Uterus (tissue), 4 donors: ENCODE data around the gene DNM3. TPM values are rescaled to one million over a fixed set of nuclear protein-coding genes. Genes with fewer than 3 reads are reported as not detected.

Source experiments
- DNase-seq, 2 donors: peaks; one replicate each; pipeline ENCODE4 v3.0.0-alpha.2; 2019 to 2020
- H3K27ac ChIP-seq, 2 donors: fragments of 200-600 bp; sonication (generic); 1 replicate in 1 of 2; 2 replicates in 1 of 2; pipeline ENCODE4 v1.5.1; 2016 to 2018
- H3K27me3 ChIP-seq, 2 donors: fragments of 200-600 bp; sonication (generic); one replicate each; pipeline ENCODE4 v1.5.1; 2018 to 2019; ENCODE audit warnings: control low read depth in 1 of 2
- H3K36me3 ChIP-seq, 2 donors: fragments of 200-600 bp; sonication (generic); one replicate each; pipeline ENCODE4 v1.5.1; 2019; ENCODE audit warnings: control low read depth in 1 of 2
- H3K4me1 ChIP-seq, 2 donors: fragments of 200-600 bp; sonication (generic); one replicate each; pipeline ENCODE4 v1.5.1; 2018 to 2019; ENCODE audit warnings: control low read depth in 1 of 2
- H3K4me3 ChIP-seq, 2 donors: fragments of 200-600 bp; sonication (generic); 1 replicate in 1 of 2; 2 replicates in 1 of 2; pipeline ENCODE4 v1.5.1; 2018 to 2019; ENCODE audit warnings: mild to moderate bottlenecking in 1 of 2
- H3K9me3 ChIP-seq, 2 donors: fragments of 200-600 bp; sonication (generic); one replicate each; pipeline ENCODE4 v1.5.1; 2019; ENCODE audit warnings: control low read depth in 1 of 2
- POLR2A ChIP-seq, 2 donors: fragments of 450-650 bp; IDR thresholded peaks; one replicate each; pipeline ENCODE4 v1.6.1; 2016; ENCODE audit warnings: antibody characterized with exemption in 2 of 2, mild to moderate bottlenecking in 1 of 2, moderate library complexity in 1 of 2
- intact Hi-C: fragments of 100-400 bp; cut with DNase I; formaldehyde crosslinking; loops from one replicate; pipeline ENCODE4 v1.15.1; 2023; ENCODE audit warnings: low total_unique reads
- total RNA-seq, 4 donors: library from RNA; depleted of rRNA in 3 of 4; stranded (reverse); fragments of >200 nt in 3 of 4; gene quantifications; one replicate each; pipeline versions ENCODE4 v1.1.0 to v1.2.4, GENCODE V29; 2014 to 2023
- TF ChIP-seq, protein P1 (sequence below), 4 experiments: fragments of 200-600 bp in 2 of 4; fragments of 450-650 bp in 2 of 4; sonication (generic) in 2 of 4; IDR thresholded peaks; one replicate each; pipeline ENCODE4 v1.5.1; 2016 to 2019; ENCODE audit warnings: antibody characterized with exemption in 4 of 4, mild to moderate bottlenecking in 2 of 4, moderate library complexity in 1 of 4
- donor health status: DM: yes; HTN: yes; CAD: no.

The DNM3 gene
- total RNA-seq, 4 donors from 2014 or later = 4.7 to 49.2 (median 14.6) TPM

DNA sequence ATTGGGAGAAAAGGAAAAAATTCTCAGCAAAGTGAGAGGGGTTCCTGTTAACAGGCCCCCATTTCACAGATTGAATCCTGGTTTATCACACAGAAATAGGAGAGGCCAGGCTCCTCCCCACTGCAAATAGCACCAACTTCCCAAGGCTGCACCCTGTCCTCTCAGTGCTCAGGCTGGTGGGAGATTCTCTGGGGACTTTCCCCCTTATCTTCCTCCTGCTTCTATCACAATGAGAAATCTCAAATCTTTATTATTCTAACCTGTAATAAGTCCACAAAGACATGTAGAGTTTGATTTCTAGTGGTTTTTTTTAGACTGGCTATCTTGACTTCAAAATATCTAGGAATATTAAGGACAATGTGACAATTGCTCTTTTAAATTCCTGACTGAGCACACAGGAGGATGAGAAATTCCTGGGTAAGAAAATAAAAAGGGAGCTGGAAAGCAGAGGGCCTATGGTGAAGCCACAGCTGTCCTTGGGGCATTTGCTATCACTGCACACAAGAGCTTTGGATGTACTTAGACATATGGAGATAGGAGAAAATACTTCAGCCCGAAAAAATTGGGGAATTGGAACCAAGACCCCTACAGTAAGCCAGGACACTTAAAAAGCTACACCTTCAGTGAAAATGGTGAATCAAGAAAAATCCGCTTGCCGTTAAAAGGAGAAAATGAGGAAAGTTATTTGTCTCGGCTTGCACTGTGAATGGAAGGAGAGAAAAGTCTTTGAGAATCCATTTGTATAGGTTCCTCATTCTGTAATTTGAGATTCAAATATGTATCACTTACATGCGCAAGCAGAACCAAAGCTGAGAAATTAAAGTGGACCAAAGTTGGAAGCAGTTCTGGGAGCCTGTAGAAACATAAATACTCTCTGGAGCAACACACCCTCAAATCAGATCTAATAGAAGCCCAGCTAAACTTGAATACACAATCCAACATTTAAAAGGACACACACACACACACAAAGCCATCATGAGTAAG is 513.3 kb downstream of the DNM3 start:
- no peaks in the 10 kb centered on the region for H3K27me3 ChIP-seq
- H3K4me1 ChIP-seq = peaks cover 8 to 10% of the 10 kb centered on the region in 2 donors
- H3K27ac ChIP-seq = no peak overlapping the region

DNA sequence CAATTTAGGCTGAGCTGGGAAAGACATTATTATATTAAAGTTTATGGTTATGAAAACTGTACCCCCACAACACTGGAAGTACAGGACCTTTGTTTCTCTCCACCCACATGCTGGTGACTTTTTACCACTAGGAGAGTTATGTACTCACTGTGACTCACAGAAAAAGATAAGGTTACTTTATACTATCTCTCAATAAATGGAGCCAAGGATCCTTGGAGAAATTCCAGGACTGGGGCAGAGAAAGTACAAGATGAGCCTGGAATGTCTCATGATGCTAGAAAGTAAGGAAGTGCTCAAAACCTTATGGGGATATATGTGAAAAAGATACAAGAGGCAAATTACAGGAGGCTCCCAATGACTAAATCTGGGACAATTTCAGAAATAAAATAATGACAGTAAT is 515.3 kb downstream of the DNM3 start:
- no peak for TF ChIP-seq POLR2A (IDR thresholded peaks at IDR 0.05)
- TF ChIP-seq, protein P1, sequence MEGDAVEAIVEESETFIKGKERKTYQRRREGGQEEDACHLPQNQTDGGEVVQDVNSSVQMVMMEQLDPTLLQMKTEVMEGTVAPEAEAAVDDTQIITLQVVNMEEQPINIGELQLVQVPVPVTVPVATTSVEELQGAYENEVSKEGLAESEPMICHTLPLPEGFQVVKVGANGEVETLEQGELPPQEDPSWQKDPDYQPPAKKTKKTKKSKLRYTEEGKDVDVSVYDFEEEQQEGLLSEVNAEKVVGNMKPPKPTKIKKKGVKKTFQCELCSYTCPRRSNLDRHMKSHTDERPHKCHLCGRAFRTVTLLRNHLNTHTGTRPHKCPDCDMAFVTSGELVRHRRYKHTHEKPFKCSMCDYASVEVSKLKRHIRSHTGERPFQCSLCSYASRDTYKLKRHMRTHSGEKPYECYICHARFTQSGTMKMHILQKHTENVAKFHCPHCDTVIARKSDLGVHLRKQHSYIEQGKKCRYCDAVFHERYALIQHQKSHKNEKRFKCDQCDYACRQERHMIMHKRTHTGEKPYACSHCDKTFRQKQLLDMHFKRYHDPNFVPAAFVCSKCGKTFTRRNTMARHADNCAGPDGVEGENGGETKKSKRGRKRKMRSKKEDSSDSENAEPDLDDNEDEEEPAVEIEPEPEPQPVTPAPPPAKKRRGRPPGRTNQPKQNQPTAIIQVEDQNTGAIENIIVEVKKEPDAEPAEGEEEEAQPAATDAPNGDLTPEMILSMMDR (IDR thresholded peaks at IDR 0.05) = no peak
- DNase-seq = peak in 1 of 2 donors; percentile 38
- H3K4me3 ChIP-seq = no peak overlapping the region
- H3K27ac ChIP-seq = peak overlapping the region; percentile 80 to 88
- intact Hi-C loops = loop anchor here (5.0 kb wide), 1 partner anchor 41 kb away; no protein-coding TSS in a partner anchor
- peaks cover 10 to 17% of the 10 kb centered on the region in 2 donors for H3K4me1 ChIP-seq
- H3K36me3 ChIP-seq = no peaks in the 10 kb centered on the region
- no peaks in the 10 kb centered on the region for H3K27me3 ChIP-seq
- H3K9me3 ChIP-seq = no peaks in the 10 kb centered on the region

More for the DNA sequence above, 513.3 kb downstream of the DNM3 start:
- Histone ChIP-seq H3K4me3 (no peak overlapping the region), H3K36me3 (no peaks in the 10 kb centered on the region), H3K9me3 (no peaks in the 10 kb centered on the region)
- no peak for DNase-seq
- intact Hi-C loops = loop anchor here (5.0 kb wide), 1 partner anchor 43 kb away; no protein-coding TSS in a partner anchor
- TF ChIP-seq, protein P1 (IDR thresholded peaks at IDR 0.05) = no peak
- no peak for TF ChIP-seq POLR2A (IDR thresholded peaks at IDR 0.05)

DNA sequence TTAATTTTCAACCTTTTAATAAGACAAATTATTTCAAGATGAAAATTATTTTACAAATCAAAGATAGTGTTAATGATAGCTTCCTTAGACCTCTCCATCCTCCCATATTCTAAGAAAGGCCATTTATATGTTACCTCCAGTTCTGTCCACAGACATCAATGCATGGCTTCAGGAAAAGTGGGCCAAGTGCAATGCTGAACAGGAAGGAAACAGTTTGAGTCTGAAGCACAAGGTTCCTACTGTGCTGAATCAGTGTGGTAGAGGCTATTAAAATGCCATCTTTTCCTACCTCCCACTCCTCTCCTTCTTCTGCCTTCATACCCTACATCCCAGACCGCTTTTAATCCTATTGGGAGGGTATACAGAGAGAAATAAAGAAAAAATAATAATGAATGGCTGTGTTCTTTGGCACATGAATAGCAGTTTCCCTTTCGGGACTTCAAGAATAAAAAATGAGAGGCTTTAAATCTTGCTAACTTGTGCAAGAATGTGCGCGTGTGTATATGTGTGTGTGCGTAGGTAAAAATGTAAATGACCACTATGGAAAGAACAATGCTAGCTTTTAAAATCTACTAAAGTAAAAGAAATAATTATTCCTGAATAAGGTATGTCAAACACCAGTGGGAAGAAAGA is 516.6 kb downstream of the DNM3 start:
- intact Hi-C loops = loop anchor here (5.0 kb wide), 1 partner anchor 39 kb away; no protein-coding TSS in a partner anchor
- peak overlapping the region; percentile 80 to 88 for H3K27ac ChIP-seq
- no peaks in the 10 kb centered on the region for H3K9me3 ChIP-seq
- H3K4me3 ChIP-seq = peak overlapping the region in 1 of 2 donors; percentile 10
- no peaks in the 10 kb centered on the region for H3K27me3 ChIP-seq
- peak in 1 of 2 donors; percentile 32 for DNase-seq
- TF ChIP-seq POLR2A (IDR thresholded peaks at IDR 0.05) = no peak
- TF ChIP-seq, protein P1 (IDR thresholded peaks at IDR 0.05) = no peak
- H3K4me1 ChIP-seq = peaks cover 8 to 17% of the 10 kb centered on the region in 2 donors
- no peaks in the 10 kb centered on the region for H3K36me3 ChIP-seq

DNA sequence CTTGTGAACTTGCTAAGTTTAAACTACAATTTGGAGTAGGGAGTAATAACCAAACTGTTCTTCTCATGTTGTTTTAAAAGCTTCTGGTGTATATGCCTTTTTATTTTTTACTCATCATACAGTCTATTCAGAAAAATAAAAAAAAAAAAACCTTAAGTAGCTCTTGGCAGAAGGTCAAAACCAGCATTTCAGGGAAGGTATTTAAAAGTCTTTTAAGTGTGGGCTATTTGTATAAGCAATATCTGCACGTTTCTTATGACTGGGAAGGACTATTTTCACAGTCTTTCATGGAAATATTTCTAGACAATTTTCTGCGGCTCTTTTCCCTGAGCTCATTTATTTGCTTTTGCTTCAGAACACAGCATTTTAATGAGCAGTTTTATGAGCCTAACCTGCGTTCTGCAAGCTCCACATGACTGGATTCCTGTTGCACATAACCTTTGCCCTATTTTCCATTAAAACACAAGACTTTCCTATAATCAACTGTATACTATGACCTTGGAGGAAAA is 518.2 kb downstream of the DNM3 start:
- no peaks in the 10 kb centered on the region for H3K27me3 ChIP-seq
- H3K4me3 ChIP-seq = no peak overlapping the region
- H3K27ac ChIP-seq = peak overlapping the region; percentile 80 to 88
- no peaks in the 10 kb centered on the region for H3K9me3 ChIP-seq
- intact Hi-C loops = loop anchor here (5.0 kb wide), 1 partner anchor 38 kb away; no protein-coding TSS in a partner anchor
- H3K4me1 ChIP-seq = peaks cover 8 to 17% of the 10 kb centered on the region in 2 donors
- no peaks in the 10 kb centered on the region for H3K36me3 ChIP-seq
- DNase-seq = no peak
- TF ChIP-seq POLR2A (IDR thresholded peaks at IDR 0.05) = no peak

DNA sequence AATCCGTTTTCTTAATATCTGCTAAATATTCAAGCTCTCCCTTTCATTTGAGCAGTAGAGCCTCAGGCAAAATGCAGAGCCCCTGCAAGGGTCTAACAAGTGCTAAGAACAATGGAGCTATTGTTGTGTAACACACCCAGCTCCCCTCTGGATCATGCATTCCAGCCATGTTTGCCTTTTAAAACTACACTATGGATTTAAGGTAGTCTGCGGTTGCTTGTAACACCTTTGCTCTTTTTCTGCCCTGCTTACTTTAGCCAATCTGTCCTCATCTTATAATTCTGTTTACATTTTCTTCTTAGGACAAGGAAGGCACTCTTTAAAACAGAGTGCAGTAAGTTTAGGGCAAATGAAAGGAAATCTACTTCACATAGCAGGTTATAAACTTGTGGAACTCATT is 519.2 kb downstream of the DNM3 start:
- peaks cover 8 to 17% of the 10 kb centered on the region in 2 donors for H3K4me1 ChIP-seq
- no peaks in the 10 kb centered on the region for H3K9me3 ChIP-seq
- peak overlapping the region; percentile 80 to 88 for H3K27ac ChIP-seq
- H3K36me3 ChIP-seq = no peaks in the 10 kb centered on the region
- intact Hi-C loops = no loop called here
- H3K27me3 ChIP-seq = no peaks in the 10 kb centered on the region
- no peak for TF ChIP-seq POLR2A (IDR thresholded peaks at IDR 0.05)
- TF ChIP-seq, protein P1 (IDR thresholded peaks at IDR 0.05) = no peak
- no peak for DNase-seq
- H3K4me3 ChIP-seq = no peak overlapping the region
